ENCODE results near the gene ADCY10.
"Not testable (repeated sequence)": the region's sequence is repeated elsewhere in the genome, so short reads cannot be mapped to it uniquely, and the experiment has no call there.

ADCY10 gene

DNA sequence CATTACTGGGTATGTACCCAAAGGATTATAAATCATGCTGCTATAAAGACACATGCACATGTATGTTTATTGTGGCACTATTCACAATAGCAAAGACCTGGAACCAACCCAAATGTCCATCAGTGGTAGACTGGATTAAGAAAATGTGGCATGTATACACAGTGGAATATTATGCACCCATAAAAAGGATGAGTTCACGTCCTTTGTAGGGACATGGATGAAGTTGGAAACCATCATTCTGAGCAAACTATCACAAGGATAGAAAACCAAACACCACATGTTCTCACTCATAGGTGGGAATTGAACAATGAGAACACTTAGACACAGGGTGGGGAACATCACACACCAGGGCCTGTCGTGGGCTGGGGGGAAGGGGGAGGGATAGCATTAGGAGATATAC lies 26.7 kb downstream of the ADCY10 start:
- DNase-seq (ENCODE audit: low read depth), result not testable (repeated sequence)

GRCh38 chr1:167882376-167882775 lies 31.6 kb downstream of the ADCY10 start:
- no peak for DNase-seq (ENCODE audit: low read depth)

DNA sequence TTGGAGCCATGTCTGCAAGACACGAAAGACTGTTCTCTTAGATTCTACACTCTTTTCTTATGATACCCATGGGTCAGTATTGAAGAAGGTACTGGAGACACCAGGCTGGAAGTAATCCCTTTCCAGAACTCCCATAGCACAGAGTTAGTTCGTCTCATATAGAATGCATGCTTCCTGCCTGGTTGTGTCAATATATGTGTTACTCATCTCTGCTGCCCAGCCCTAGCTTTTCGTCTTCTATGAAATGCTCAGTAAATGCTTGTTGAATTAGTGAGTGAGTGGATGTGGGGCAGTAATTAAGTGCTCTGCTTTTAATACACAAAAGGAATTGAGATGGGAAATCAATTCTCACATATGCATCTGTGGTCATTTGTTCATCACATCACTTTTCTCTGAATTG lies 32.1 kb downstream of the ADCY10 start:
- no peak for DNase-seq (ENCODE audit: low read depth)

DNA sequence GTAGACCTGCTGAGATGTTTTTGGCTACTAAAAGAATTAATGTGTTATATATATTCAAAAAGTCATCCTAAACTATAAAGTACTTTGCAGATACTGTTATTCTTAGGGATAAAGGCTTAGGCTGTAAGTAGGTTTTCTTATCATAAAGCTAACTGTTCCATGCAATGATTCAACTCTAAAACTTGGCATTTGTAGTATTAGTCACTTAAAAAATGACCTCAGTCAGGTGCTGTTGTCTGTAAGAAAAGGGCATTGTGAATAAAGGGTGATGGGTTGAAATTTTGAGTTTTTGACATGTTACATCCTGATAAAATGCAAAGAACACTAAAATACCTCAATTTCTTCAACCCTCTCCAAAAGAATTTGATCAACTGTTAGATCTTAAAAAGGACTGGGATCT lies 32.9 kb downstream of the ADCY10 start:
- DNase-seq (ENCODE audit: low read depth), result no peak

DNA sequence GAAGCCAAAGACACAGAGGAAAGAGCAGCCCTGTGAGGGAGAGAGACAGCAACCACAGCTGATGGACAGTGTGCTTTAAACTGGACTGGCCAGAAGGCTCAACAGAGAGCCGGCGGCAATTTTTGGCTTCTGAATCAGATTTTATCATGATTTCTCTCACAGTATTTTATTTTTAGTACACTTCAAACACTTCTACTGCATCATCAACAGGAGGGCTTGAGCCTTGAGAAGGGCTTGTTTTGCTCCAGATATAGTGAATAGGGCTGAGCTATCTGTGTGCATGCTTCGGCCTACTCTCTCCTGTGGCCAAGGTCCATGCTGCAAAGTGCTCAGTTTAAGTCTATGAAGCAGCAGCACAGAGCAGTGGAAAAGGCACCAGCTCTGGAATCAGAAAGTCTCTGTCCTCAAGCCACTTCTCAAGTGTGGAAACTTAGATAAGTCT lies 33.3 kb downstream of the ADCY10 start:
- no peak for DNase-seq (ENCODE audit: low read depth)

DNA sequence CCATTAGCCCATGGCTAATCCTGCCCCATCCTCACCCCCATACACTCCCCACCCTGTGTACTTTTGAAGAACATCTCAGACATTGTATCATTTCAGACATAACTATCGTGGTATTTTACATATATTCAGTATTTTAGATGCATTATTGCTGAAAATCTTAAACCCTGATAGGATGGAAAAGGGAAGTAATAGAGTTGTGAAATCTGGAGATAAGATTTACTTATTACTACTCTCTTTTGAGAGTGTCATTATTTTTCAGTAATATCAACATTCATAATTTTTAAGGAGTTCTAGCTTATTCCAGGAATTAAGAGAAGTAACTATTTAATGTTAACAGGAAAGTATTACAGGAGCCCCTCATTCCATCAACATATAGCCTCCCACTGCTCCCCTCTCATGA lies 34.4 kb downstream of the ADCY10 start:
- no peak for DNase-seq (ENCODE audit: low read depth)

DNA sequence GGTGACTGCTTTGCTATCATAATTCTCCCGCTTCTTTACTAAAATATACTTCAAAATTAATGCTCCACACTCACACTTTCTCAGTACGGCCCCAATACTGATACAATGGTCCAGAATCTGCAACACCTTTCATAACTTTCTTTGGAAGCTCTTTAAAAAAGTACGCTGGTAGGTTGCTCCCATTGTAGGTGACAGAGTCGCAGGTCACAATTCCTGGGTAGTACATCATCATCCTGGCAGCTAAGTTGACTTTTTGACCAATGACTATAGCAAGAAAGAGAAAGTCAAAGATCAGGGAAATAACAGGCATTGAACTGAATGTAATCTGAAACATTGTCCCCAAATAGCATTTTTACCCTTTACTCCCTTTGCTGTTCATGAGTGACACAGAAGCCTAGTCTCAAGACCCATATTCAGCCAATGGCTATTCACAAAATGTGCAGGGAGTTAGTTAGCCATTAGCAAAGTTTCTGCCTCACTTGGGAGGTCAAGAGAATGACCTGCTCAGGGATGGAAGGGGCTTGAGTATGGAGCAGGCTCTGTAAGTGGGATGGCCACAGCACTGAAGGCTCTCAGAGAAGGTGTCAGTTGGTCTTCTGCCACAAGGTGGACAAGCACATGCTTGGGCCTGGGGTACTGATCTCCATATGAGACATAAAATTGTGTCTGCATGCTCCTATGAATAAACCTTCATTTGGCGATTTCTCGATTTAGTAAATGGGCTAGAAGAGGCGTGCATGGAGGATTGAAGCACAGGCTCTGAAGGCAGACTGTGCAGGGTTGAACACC lies 35.4 kb downstream of the ADCY10 start:
- no peak for DNase-seq (ENCODE audit: low read depth)

- DNase-seq (ENCODE audit: low read depth), result no peak
Measured at GRCh38 chr1:167876597-167877175, 37.2 kb downstream of the ADCY10 start.

DNA sequence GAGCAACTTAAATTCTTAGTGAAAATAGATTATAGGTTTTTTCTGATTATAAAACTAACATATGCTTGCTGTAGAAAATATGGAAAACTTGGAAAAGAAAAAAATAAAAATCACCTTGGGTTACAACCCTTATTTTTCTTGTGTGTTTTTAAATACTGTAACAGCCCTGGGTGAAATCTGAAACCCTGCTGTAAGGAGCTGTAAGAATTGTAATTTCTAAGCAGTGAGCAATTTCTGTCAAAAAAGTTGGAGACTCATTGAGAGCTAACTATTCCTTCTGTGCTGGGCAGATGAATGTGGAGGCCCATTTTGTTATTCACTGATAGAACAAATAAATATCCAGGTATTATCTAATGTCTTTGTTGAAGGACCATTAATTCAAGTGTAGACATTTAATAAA lies 42.6 kb downstream of the ADCY10 start:
- DNase-seq (ENCODE audit: low read depth), result no peak

GRCh38 chr1:167869157-167870001 lies 44.6 kb downstream of the ADCY10 start:
- not testable (repeated sequence) for DNase-seq (ENCODE audit: low read depth)

- not testable (repeated sequence) for DNase-seq (ENCODE audit: low read depth)
Measured at GRCh38 chr1:167866739-167867414, 47.1 kb downstream of the ADCY10 start.

- DNase-seq (ENCODE audit: low read depth), result not testable (repeated sequence)
Measured at GRCh38 chr1:167866326-167866725, 47.6 kb downstream of the ADCY10 start.

DNA sequence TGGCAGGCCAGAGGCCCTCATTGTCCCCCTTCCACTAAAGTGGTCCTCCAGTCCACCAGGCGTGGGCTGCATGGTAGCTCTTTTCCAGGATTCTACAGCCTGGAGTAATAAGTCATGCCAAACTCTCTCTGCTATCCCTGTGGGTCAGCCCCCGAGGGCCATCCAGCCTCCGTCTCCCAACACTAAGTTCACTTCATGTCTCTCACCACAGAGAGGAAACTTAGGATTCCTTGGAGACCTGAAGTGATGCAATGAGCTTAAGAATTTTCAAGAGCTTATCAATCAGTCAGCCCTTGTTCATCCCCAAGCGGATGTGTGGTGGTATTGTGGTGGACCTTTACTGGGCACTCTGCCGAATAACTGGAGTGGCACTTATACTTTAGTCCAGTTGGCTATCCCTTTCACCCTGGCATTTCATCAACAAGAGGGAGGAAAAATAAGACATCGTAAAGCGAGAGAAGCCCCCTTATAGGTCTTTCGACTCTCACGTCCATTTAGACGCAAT lies 48.1 kb downstream of the ADCY10 start:
- DNase-seq (ENCODE audit: low read depth), result not testable (repeated sequence)

DNA sequence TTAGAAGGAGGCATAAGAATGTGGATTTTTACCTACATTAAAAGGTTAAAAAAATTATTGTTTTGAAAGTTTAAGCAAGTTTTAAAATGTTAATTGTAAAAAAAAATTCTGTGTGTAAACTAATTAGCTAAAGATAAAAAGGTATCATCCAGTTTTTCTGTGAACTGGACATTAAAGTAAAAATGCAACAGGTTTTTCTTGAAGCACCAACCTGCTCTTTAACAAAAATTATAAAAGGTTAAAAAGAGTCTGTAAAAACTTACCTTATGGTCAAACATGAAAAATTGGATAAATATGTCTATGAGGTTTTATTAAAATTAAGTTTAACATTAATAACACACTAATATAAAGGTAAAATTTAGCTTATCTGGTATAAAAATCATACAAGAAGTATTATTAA lies 48.7 kb downstream of the ADCY10 start:
- not testable (repeated sequence) for DNase-seq (ENCODE audit: low read depth)

DNA sequence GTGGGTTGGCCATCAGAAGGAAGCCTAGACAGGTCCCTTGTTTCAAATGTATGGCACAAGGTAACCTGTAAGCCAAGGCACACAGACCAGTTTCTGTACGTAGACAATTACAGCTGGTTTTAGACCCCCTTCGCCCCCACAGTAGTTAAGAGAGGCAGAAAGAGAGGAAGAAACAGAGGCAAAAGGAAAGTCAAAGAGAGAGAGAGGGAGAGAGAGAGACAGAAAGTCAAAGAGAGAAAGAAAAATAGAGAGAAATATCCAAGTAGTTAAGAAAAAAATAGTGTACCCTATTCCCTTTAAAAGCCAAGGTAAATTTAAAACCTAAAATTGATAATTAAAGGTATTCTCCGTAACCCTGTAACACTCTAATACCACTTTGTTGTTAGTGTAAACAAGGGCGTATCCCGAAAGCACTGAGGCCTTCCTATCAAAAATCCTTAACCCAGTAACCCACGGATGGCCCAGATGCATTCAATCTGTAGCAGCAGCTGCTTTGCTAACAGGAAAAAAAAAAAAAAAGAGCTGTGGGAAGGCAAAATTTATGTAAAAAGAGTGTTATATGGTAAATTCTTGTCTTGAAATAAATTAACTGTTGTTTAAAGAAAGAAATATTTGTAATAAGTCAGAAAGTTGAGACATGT lies 49.4 kb downstream of the ADCY10 start:
- DNase-seq (ENCODE audit: low read depth), result no peak

DNA sequence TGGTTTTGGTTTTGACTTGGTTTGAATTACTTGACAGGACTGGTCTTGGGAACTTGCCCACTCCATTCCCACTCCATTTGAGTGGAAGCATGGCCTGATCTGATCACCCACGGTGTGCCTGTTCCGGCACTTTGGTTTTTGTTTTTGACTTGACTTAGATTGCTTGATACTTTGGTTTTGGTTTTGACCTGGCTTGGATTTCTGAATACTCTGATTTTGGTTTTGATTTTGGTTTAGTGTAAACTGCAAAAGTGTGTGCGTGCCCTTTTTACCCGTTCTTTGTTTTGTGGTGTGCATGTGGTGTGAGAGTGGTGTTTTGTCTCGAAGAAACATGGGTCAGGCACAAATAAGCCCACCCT lies 50.0 kb downstream of the ADCY10 start:
- DNase-seq (ENCODE audit: low read depth), result no peak

GRCh38 chr1:167863191-167863920 lies 50.6 kb downstream of the ADCY10 start:
- DNase-seq (ENCODE audit: low read depth), result not testable (repeated sequence)

DNA sequence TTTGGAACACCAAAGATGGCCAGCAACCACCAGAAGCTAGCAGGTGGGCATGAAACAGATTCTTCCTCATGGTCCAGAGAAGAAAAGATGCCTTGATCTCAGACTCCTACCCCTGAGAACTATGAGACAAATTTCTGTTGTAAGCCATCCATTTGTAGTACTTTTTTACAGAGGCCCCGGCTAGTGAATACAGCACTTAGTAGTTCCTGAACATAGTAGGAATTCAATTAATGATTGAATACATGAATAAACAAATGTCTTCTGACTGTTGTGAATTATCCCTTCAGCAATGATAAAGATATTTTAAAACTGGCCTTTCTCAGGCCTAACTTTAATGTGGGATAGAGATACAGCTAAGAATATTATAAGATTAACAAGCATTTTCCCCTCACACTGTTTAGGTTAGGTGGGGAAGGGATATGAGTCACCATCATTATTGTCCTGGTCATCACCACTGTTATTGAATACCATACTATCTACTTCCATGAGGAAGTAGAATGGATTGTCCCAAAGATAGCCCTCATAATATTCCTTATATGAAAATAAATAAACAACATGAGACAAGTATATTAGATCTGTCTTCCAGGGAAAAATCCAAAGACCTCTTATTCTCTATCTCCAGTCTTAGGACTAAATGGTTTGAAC lies 51.4 kb downstream of the ADCY10 start:
- DNase-seq (ENCODE audit: low read depth), result no peak

- DNase-seq (ENCODE audit: low read depth), result no peak
Measured at GRCh38 chr1:167861664-167862381, 52.1 kb downstream of the ADCY10 start.
